ENCODE data around the gene PDK4.

PDK4 gene

DNA sequence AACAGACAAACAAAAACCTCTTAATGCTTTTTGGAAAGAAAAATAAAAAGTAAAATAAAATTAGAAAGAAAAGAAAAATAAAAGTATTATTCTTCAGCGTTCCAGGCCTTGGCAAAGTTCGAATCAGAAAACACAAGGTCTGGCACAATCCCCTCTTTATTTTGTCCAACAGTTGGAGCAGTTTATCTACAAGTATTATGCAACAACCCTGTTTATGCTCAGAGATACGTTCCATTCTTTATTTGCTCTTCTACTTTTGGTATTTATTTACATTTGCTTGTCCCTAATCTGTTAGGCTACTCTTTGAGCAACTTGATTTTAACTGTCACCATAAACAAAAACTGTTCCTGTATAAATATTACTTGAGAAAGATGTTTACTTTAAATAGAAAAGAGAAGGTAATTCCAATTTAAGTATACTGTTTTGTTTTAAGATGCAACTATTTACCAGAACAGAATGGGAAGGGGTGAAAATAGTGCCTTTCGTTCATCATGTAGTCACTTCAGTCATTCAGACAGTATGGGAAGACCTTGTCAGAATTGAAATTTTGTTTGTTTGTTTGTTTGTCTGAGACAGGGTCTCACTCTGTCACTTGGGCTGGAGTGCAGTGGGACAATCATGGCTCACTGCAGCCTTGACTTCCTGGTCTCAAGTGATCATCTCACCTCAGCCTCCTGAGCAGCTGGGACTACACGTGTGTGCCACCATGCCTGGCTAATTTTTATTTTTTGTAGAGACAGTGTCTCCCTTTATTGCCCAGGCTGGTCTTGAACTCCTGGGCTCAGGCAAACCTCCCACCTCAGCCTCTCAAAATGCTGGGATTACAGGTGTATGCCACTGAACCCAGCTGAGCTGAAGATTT is 5.7 kb downstream of the PDK4 start:
- Histone ChIP-seq H3K4me1 (no peaks in the 10 kb centered on the region), H3K4me3 (ENCODE audit: low read depth, low read length) (no peak overlapping the region), H3K27me3 (no peaks in the 10 kb centered on the region; the same call in 1 of the 2 replicates), H3K9me3 (no peaks in the 10 kb centered on the region), H3K36me3 (no peaks in the 10 kb centered on the region)
- no peak for TF ChIP-seq CTCF (IDR thresholded peaks at IDR 0.05; ENCODE audit: low read depth, low read length)
- DNase-seq: no peak

- TF ChIP-seq CTCF (IDR thresholded peaks at IDR 0.05; ENCODE audit: low read depth, low read length): no peak
- no peaks in the 10 kb centered on the region for H3K27me3 ChIP-seq
- H3K4me3 ChIP-seq (ENCODE audit: low read depth, low read length): no peak overlapping the region
- no peaks in the 10 kb centered on the region for H3K9me3 ChIP-seq
- H3K36me3 ChIP-seq: no peaks in the 10 kb centered on the region
- DNase-seq: no peak
- no peaks in the 10 kb centered on the region for H3K4me1 ChIP-seq
Measured at GRCh38 chr7:95589766-95590165, 6.5 kb downstream of the PDK4 start.

- no peaks in the 10 kb centered on the region for H3K36me3 ChIP-seq
- no peak overlapping the region for H3K4me3 ChIP-seq (ENCODE audit: low read depth, low read length)
- no peaks in the 10 kb centered on the region for H3K9me3 ChIP-seq
- no peaks in the 10 kb centered on the region for H3K27me3 ChIP-seq
- DNase-seq: no peak
- no peak for TF ChIP-seq CTCF (IDR thresholded peaks at IDR 0.05; ENCODE audit: low read depth, low read length)
- H3K4me1 ChIP-seq: no peaks in the 10 kb centered on the region
Measured at GRCh38 chr7:95589031-95589430, 7.3 kb downstream of the PDK4 start.

DNA sequence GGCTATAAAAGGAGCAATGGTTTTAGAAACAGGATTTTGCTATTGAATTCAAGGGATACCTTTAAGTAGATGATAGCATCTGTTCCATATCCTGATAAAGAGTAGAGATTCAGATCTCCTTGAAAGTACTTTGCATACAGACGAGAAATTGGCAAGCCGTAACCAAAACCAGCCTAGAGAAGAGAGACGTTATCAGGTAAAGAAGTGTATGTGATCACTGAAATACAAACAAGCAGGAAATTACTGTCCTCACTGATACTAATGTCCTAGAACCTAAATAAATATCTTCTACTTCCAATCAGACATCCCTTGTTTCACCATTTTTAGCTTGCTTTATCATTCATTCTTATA is 9.4 kb downstream of the PDK4 start:
- TF ChIP-seq CTCF (IDR thresholded peaks at IDR 0.05; ENCODE audit: low read depth, low read length): no peak
- no peaks in the 10 kb centered on the region for H3K27me3 ChIP-seq
- DNase-seq: no peak
- no peaks in the 10 kb centered on the region for H3K4me1 ChIP-seq
- no peak overlapping the region for H3K4me3 ChIP-seq (ENCODE audit: low read depth, low read length)
- H3K36me3 ChIP-seq: no peaks in the 10 kb centered on the region
- no peaks in the 10 kb centered on the region for H3K9me3 ChIP-seq

DNA sequence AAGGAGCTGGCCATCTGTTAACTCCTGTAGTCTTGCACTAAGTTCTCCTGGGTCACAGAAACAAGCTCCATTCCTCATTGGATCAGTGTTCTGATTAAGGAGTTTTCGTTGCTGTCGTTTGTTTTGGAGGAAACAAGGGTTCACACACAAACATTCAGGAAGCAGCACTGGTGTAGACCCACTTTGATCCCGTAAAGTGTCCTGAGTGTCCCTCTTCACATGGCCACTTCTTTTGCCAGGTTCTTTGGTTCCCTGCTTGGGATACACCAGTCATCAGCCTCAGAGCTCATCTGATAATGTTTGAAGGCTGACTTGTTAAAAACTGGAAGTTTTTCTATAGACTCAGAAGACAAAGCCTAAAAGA is 10.9 kb downstream of the PDK4 start:
- H3K4me3 ChIP-seq (ENCODE audit: low read depth, low read length): no peak overlapping the region
- no peaks in the 10 kb centered on the region; the same call in 1 of the 2 replicates for H3K27me3 ChIP-seq
- H3K4me1 ChIP-seq: no peaks in the 10 kb centered on the region
- H3K9me3 ChIP-seq: no peaks in the 10 kb centered on the region
- no peak for DNase-seq
- no peak for TF ChIP-seq CTCF (IDR thresholded peaks at IDR 0.05; ENCODE audit: low read depth, low read length)
- H3K36me3 ChIP-seq: no peaks in the 10 kb centered on the region

GRCh38 chr7:95584769-95585425 is 11.4 kb downstream of the PDK4 start:
- no peaks in the 10 kb centered on the region for H3K9me3 ChIP-seq
- H3K4me3 ChIP-seq (ENCODE audit: low read depth, low read length): no peak overlapping the region
- no peak for TF ChIP-seq CTCF (IDR thresholded peaks at IDR 0.05; ENCODE audit: low read depth, low read length)
- H3K27me3 ChIP-seq: no peaks in the 10 kb centered on the region; the same call in 1 of the 2 replicates
- H3K36me3 ChIP-seq: no peaks in the 10 kb centered on the region
- no peaks in the 10 kb centered on the region for H3K4me1 ChIP-seq
- DNase-seq: no peak
